ENCODE results near the gene RSPO3.
"Not testable (repeated sequence)": the region's sequence is repeated elsewhere in the genome, so short reads cannot be mapped to it uniquely, and the experiment has no call there.

RSPO3 gene, protein sequence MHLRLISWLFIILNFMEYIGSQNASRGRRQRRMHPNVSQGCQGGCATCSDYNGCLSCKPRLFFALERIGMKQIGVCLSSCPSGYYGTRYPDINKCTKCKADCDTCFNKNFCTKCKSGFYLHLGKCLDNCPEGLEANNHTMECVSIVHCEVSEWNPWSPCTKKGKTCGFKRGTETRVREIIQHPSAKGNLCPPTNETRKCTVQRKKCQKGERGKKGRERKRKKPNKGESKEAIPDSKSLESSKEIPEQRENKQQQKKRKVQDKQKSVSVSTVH

DNA sequence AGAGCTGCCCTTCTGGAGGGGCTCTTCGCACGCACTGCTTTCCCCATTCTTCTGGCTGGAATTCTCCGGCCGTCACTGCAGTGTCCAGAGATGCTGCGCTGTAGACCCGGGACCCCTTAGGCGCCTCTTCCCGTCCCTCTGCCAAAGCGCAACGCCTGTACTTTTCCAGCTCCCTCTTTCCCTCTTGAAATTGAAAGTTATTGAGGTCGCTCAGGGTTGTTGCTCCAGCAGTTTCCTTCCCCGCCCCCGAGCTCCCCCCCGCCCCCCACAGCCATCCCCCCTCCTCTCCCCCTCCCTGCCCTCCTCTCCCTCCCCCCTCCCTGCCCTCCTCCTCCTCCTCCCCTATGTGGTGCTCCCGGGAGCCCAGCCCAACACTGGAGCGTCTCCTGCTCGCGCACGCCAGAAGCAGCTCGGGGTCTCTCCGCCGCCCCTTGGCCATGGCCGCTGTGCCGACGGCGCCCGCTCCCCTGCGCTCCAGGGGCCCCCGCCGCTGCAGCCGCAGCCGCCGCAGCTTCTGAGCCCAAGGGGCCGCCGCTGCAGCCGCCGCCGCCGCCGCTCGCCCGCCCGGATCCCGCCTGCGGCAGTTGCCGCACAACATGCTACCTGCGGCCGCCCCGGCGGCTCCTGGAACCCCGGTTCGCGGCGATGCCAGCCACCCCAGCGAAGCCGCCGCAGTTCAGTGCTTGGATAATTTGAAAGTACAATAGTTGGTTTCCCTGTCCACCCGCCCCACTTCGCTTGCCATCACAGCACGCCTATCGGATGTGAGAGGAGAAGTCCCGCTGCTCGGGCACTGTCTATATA, at the start of gene RSPO3:
TSS of gene RSPO3 (plus strand) at position 374 of the 804 bp plus-strand sequence. CDS start 522 bp downstream, outside the sequence.
- DNase-seq (ENCODE audit: low spot score) = peak; percentile 66

DNA sequence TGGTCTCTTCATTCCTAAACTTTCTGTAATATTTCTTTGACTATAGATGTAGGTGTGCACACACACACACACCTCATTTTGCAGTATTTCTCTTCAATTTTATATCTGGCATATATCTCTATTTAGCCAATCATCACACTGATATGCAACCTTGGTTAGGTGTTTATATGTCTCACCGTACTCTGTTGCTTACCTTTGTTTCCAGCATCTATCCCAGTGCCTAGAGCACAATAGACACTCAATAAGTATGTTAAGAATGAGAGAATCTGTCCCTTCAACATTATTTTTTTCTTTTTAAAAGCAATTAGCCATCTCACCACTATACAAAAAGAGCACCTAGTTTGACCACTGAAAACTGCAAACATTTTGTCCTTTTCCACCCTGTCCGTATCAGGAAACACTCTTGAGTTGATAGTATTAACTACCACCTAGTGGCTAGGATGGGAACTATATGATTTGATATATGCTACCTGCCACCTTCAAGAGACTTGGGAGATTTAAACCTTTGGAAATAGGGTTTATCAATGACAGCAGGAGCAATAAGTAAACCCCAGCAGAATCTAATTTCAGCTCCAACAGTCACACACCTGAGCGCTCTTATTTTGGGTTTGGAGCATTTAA, 48.7 kb upstream of the RSPO3 start:
- DNase-seq (ENCODE audit: low spot score) = no peak

DNA sequence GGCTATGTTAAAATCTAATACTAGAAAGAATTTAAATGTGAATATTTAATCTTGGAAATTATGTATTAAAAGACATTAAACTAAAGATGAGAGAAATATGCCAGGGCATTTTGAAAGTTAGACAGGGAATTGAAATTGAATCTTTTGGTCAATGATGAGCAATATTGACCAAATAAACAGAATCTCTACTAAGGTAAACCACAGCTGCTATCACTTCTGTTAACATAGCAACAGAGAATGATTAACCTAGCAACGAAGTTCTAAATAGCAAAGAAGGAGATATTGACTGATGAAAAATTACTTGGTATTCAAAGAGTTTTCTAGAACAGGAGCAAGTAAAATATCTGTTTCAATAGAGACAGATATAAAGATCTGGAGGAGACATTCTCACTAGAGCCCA, 45.2 kb upstream of the RSPO3 start:
- DNase-seq (ENCODE audit: low spot score) = no peak

DNA sequence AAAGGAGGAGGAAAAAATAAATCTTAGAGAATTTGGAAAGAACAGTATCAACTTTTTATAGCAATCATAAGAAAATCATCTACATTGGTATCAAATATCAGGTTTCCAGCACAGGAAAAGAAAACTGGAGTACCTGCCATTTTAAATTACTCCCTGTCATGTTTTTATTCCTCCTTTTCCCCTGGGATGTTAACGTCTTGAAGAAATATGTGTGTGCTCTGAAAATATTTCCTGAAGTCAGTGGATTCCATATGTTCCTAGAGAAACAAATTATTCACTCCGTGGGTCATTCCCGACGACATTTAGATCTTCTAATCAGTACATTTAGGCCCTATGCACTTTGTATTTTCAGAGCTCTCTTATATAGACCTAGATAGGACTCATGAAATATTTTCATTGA, 42.0 kb upstream of the RSPO3 start:
- no peak for DNase-seq (ENCODE audit: low spot score)

DNA sequence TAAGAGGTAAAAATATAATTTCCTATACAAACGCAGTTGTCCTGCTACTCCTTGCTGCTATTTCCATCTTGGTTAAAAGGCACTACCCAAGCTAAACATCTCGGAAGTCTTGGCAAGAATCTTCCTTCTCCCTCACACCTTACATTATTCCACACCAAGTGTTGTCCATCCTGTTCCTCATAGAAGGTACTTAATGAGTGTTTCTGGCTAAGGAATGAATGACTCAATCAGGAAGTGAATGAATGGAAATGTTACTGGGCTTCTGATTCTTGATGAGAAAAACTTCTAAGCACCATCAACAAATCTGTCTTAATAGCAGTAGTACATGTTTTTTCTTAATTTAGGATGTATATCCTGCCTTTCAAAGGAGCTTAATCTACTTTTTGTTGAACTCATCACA, 40.6 kb upstream of the RSPO3 start:
- no peak for DNase-seq (ENCODE audit: low spot score)

DNA sequence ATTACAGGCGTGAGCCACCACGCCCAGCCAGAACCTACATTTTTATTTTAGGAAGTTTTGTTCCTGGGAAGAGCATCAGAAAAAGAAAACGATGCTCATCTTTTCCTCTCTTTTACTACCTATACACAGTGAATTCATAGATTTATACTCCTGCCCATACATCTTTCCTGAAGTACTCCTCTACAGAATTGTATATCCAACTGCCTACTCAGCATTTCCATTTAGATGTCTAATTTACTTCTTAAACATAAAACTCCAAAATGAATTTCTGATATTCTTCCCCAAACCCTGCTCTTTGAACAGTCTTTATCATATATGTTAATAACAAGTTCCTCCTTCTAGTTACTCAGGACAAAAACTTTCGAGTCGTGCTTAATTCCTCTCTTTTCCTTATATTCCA, 39.8 kb upstream of the RSPO3 start:
- DNase-seq (ENCODE audit: low spot score) = no peak

DNA sequence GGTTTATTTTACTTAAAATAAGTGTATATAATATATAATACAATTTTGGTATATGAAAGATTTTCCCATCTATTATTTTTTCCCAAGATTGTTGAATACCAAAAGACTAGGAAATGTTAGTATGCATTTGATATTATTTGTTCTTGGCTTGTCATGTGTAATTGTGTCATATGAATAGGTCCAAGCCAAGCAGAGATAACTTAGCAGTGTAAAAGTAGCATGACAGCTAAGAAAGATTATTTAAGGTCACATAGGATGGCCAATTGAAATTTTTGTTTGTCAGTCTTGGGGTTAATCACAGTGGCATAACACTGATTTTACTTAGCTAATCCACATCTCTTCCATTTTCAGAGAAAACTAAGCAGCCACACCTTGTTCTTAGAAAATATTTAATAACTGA, 38.8 kb upstream of the RSPO3 start:
- no peak for DNase-seq (ENCODE audit: low spot score)

DNA sequence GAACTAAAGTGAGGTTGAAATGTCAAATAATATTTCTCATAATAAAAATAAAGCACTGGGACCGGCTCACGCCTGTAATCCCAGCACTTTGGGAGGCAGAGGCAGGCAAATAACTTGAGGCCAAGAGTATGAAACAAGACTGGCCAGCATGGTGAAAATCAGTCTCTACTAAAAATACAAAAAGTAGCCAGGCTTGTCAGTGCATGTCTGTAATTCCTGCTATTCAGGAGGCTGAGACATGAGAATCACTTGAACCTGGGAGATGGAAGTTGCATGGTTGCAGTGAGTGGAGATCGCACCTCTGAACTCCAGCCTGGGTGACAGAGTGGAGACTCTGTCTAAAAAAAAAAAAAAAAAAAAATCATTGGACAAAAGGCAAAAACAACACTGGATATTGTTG, 38.4 kb upstream of the RSPO3 start:
- DNase-seq (ENCODE audit: low spot score) = no peak

DNA sequence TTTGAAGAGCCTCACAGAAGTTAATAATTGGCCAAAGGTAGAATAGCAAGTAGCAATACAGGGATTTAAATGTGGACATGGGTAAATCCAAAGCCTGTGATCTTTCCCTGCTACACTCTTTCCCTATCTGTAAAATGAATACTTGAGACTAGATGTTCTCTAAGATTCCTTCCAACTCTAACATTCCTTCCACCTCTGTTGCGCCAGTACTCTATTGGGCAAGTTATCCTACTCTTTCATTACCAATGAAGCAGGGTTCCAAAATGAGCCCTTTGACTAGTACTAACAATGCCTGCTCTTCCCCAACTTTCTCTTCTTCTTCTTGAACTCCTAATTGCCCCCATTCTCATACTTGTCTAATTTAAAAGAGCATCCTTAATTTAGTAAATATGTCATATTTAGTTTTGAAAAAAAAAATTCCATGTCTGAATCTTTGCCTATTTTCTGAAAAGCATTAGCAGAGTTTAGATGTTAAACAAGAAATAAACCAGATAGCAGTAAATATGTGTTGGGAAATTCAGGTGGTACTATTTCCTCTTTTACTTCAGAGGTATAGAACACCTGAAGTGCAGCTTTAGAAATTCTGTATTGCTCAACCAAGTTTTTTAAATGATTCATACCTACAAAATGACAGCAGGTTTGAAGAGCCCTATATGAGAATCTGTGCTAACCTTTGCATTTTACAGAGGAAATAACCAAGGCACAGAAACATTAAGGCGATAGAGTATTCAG, 35.1 kb upstream of the RSPO3 start:
- DNase-seq (ENCODE audit: low spot score) = no peak

DNA sequence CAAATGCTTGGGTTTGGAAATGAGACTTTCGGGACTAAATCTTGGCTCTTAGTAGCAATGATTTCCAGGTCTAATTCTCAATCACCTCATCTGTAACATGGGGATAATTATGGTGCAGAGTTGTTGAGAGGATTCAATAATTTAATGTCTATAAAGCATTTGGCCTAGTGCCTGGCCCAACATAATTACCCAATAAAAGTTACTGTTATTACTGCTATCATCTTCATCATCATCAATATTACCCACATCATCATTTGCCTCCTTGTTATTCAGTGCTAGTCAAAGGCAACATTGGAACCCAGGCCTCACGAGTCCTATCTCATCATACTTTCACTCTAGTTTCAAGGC, 34.5 kb upstream of the RSPO3 start:
- DNase-seq (ENCODE audit: low spot score) = no peak

DNA sequence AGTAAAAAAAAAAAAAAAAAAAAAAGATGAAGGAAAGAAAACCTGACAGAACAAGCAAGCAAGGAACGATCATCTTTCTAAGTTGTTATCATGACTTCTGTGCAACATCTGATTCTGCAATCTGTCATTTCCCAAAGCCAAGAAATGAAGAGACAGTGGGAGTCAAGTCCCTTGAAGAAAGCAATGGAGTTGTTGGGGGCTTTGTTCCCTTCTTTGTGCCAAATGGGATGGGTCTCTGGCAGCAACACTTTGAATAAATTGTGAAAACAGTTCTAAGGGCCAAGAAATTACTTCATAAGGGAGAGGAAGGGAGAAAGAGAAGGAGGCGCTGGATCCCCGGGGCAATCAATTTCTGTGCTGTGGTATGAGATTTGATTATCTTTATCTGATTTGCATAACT, 33.3 kb upstream of the RSPO3 start:
- DNase-seq (ENCODE audit: low spot score) = no peak

DNA sequence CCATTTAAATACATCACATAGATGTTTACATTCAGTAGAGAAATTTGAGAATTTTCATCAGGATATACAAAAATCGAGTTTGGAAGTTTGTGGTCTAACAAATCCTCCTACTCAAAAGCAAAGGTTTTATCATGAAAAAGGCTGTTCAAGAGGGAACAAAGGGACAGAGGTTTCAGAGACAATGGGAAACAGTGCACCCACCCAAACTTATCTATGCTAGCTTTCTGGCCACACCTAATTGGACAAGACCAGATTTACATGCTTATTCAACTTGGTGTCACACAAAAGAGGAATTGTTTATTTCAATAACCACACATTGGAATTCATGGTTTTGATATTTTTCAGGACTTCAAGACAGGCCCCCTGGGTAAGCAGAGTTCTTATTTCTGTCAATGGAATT, 28.4 kb upstream of the RSPO3 start:
- no peak for DNase-seq (ENCODE audit: low spot score)

DNA sequence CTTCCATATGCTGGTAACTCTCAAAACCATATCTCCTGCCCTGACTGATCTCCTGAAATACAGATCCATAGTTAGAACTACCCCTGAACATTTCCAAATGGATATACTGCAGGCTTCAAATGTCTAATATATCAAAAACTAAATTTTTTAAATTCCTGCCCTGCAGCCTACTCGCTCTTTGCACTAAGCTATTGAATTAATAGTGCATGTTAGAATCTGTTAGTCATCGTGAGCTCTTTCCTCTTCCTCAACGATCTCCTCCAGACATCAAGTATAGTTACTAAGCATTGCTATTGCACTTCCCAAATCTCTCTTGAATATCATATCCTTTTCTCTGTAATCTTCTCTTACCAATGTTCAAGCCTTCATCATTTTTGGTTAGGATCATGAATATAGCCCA, 26.0 kb upstream of the RSPO3 start:
- DNase-seq (ENCODE audit: low spot score) = no peak

DNA sequence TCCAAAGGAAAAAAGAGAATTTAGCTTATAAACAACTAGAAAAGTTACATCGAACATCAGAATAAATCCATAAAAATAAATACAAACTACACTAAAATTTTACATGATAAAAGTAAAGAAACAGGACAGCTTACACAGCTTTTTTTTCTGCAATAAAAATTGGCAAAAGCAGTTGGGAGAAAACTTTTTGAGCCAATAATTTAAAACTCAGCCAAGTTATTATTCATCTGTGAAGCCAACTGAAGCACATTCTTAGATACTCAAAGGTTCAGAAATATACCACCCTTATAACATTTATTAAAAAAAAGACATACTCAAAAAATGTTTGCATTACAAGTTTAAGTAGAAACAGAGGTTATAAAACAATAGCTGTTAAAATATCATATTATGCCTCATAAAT, 23.7 kb upstream of the RSPO3 start:
- DNase-seq (ENCODE audit: low spot score) = no peak

DNA sequence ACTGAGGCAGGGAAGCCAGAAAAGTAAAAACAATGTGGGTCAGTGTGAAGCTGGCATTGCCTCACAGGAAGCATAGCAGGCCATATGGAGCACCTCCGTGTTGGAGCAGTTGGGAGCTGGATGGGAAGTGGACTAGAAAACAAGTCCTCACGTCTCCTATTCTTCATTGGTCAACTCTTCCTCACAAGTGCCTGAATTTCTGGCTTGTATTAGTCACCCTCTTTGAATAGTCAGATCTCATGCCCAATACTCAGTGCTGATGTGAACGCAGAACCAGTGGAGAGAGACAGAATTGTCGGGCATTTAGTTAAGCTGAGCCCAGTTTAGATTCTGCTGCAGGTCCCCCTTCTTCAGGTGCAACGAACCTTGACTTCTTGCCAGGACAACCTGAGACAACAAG, 22.3 kb upstream of the RSPO3 start:
- no peak for DNase-seq (ENCODE audit: low spot score)

DNA sequence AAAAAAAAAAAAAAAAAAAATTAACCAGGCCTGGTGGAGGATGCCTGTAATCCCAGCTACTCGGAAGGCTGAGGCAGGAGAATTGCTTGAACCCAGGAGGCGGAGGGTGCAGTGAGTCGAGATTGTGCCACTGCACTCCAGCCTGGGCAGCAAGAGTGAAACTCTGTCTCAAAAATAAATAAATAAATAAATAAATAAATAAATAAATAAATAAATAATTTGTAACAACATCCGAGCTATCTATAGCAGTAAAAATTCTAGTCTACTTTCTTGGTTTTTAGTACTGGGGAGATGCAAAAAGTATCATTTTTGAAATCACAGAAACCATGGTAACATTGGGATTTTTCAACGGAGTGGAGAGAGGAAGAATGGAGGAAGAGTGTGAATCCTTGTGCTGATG, 21.0 kb upstream of the RSPO3 start:
- not testable (repeated sequence) for DNase-seq (ENCODE audit: low spot score)

DNA sequence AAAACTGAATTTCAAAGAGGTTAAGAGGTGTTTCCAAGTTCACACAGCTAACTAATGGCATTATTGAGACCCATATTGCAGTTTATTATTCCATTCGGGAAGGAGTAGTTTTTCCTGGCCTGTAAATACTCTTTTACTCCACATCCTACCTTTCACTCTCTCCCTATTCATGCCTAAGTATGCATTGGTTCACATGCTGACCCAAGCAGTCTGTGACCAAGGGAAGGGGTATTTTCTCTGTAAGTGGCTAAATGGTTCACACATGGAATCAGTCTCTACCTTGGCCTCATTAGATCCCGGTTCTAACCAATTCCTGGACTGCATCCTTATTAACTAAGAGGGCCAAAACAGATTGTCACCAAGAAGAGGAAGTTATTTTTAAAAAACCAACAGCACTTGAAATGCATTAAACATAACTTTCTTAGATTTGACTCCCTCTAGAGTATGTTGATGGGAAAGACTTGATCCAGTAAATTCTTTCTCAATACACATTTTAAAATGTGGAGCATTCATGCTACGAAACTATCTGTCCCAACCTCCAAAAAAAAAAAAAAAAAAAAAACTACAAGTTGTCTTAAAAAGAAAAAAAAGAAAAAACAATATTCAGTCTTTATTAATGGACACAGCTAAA, 17.8 kb upstream of the RSPO3 start:
- no peak for DNase-seq (ENCODE audit: low spot score)

DNA sequence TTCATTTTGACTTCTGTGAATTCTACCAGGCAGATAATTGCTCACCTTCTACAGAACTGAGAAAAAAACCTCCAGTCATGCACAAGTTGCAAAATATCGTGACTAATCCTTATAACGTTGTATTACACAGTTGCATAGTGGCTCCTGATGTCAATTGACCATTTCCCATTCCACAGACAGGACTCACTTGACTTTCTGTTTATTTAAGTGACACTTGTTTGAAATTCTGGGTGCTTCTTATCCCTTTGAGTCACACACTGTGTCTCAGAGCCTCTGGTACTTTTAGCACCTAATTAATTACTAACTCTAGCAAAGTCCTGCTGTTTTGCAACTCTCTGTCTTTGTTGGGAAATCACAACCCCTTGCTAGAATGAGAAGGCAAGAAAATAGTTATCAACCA, 16.2 kb upstream of the RSPO3 start:
- DNase-seq (ENCODE audit: low spot score) = no peak

DNA sequence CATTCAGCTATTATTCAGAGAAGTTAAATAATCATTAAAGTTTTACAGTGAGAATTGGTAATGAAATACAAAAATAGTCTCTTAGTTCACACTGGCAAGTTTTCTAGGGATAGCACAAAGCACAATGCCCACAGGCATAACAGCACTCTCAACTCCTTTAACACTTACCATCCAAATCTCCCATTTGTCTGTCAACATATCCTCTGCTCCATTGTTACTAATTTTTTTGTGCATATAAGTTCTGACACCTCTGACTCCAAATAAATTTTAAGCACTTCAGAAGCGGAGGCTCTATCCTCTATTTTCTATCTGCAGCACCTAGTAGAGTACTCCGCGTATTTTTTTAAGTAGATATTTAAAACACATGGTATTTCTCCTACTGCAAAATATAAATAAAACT, 15.6 kb upstream of the RSPO3 start:
- no peak for DNase-seq (ENCODE audit: low spot score)

DNA sequence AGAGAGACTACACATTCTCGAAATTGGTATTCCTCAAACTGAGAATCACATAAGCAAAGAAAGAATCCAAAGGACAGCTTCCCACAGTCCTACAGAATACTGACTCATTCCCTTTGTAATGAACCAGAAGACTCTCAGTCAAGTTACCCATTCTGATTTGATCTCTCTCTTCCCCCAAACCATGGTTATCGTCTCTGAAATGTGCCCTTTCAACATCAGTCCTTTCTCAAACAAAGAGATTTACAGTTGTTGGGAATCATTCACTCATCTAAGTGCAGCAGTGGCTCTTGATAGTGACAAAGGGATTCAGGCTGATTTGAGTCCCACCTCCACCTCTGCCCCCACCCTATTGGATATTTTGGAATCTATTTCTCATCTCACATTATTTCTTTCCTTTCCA, 15.0 kb upstream of the RSPO3 start:
- no peak for DNase-seq (ENCODE audit: low spot score)

DNA sequence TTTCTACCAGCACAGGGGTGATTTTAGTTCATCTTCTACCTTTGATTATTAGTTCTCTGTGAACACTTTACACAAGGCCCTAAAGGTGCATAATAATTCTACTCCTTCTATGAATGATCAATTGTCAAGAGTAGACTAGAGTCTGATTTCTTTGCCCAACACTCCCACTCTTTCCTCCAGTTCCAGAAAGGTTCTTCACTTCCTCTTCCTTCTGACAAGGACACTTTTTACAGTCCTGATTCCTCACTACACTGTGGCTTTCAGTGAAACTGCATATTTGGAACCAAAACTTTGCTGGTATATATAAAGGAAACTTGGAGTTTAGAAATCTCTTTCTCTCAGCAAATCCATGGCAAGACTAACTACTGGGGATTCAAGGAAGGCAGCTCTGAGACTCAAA, 10.6 kb upstream of the RSPO3 start:
- no peak for DNase-seq (ENCODE audit: low spot score)

DNA sequence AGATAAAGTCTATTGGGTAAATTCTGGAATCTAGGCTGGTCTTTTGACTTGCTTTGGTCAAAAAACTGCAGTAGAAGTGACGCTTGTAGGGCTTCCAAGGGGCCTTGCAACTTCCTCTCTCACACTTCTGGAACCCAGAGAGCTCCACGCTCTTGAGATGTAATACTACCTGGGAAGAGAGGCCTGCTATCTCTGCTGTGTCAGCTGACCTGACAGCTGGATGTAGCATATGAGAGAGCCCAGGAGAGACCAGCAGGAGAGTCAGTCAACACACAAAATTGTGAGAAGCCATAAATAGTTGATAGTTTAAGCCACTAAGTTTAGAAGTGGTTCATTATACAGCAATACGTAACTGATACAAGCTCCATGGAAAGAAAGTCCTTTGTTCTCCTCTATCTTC, 7.8 kb upstream of the RSPO3 start:
- DNase-seq (ENCODE audit: low spot score) = no peak
